Spleen (tissue), 11 donors: ENCODE data around the gene COA3. TPM values are rescaled to one million over a fixed set of nuclear protein-coding genes. Genes with fewer than 3 reads are reported as not detected.

Experiments
- DNase-seq: peaks from one replicate; pipeline ENCODE4 v3.0.0-alpha.2; 2020
- H3K27ac ChIP-seq, 8 donors: fragments of 200-600 bp; sonication (generic) in 7 of 8; 1 replicate in 4 of 8; 2 replicates in 4 of 8; pipeline versions ENCODE4 v1.5.0 to v1.8.0; 2016 to 2021; ENCODE audit warnings: inconsistent platforms in 4 of 8, mild to moderate bottlenecking in 4 of 8, moderate library complexity in 1 of 8
- H3K27me3 ChIP-seq, 7 donors: fragments of 200-600 bp; sonication (generic) in 6 of 7; replicated peaks in 1 of 7; 1 replicate in 4 of 7; 2 replicates in 3 of 7; pipeline versions ENCODE4 v1.5.0 to v1.8.0; 2016 to 2021; ENCODE audit warnings: inconsistent platforms in 3 of 7, mild to moderate bottlenecking in 1 of 7
- H3K36me3 ChIP-seq, 6 donors: fragments of 200-600 bp; sonication (generic) in 5 of 6; 1 replicate in 4 of 6; 2 replicates in 2 of 6; pipeline versions ENCODE4 v1.5.0 to v1.8.0; 2016 to 2021; ENCODE audit warnings: inconsistent platforms in 2 of 6
- H3K4me1 ChIP-seq, 6 donors: fragments of 200-600 bp; sonication (generic) in 5 of 6; 1 replicate in 3 of 6; 2 replicates in 3 of 6; pipeline versions ENCODE4 v1.5.0 to v1.8.0; 2016 to 2021; ENCODE audit warnings: inconsistent platforms in 3 of 6
- H3K4me3 ChIP-seq, 8 donors: fragments of 200-600 bp; sonication (generic) in 7 of 8; 1 replicate in 4 of 8; 2 replicates in 4 of 8; pipeline versions ENCODE4 v1.5.0 to v1.8.0; 2016 to 2021; ENCODE audit warnings: inconsistent platforms in 4 of 8, mild to moderate bottlenecking in 4 of 8, moderate library complexity in 2 of 8
- H3K9me3 ChIP-seq, 8 donors: fragments of 200-600 bp; sonication (generic) in 7 of 8; 1 replicate in 4 of 8; 2 replicates in 4 of 8; pipeline versions ENCODE4 v1.5.0 to v1.8.0; 2016 to 2021; ENCODE audit warnings: inconsistent platforms in 4 of 8
- POLR2A ChIP-seq, 3 donors: fragments of 450-650 bp; IDR thresholded peaks; one replicate each; pipeline ENCODE4 v1.5.1; 2017; ENCODE audit warnings: antibody characterized with exemption in 3 of 3, mild to moderate bottlenecking in 1 of 3
- POLR2AphosphoS5 ChIP-seq, 3 donors: sonication (generic); formaldehyde crosslinking; IDR thresholded peaks; one replicate each; pipeline ENCODE4 v1.5.1; 2017; ENCODE audit warnings: antibody characterized with exemption in 3 of 3
- WGBS, 5 donors: extraction: QIAGEN DNeasy Blood & Tissue Kit in 3 of 5; methylation state at CpG; one replicate each; pipeline versions ENCODE4 v1.1.5 to v1.1.7; 2013 to 2018; 5-methylcytosine and 5-hydroxymethylcytosine counted together
- intact Hi-C: fragments of 100-400 bp; cut with DNase I; formaldehyde crosslinking; loops from one replicate; pipeline ENCODE4 v1.15.0; 2023; ENCODE audit warnings: low total_unique reads
- polyA plus RNA-seq, 3 donors: library from polyadenylated mRNA; stranded (reverse); fragments of 200-250 nt; gene quantifications; one replicate each; pipeline ENCODE4 v1.2.1, GENCODE V29; 2013
- total RNA-seq, 7 donors: library from RNA; depleted of rRNA in 3 of 7; stranded (reverse); fragments of >200 nt in 3 of 7; fragmentation: NEBNext Ultra II Directional in 4 of 7; extraction: Animal tissue kit (Norgen Biotek cat#: 25700) in 4 of 7; gene quantifications; one replicate each; pipeline versions ENCODE4 v1.1.0 to v1.2.1, GENCODE V29; 2016 to 2021
- TF ChIP-seq, protein P1 (sequence below), 11 experiments: fragments of 200-600 bp in 7 of 11; fragments of 450-650 bp in 4 of 11; sonication (generic) in 4 of 11; IDR thresholded peaks in 8 of 11; conservative IDR thresholded peaks in 3 of 11; 1 replicate in 7 of 11; 2 replicates in 4 of 11; pipeline versions ENCODE4 v1.4.0 to v1.8.0; 2016 to 2021; ENCODE audit warnings: antibody characterized with exemption in 11 of 11, inconsistent platforms in 4 of 11, mild to moderate bottlenecking in 1 of 11
- donor health status: healthy with polysubstance abuse.
- donor health status: DM: no; HTN: no; CAD: no; lungs with moderate emphysema.
- donor health status: DM: no; HTN: no; CAD: no.
- donor health status: Bipolar disorder and iron deficiency.
- donor health status: healthy.
- donor health status: DM: no; HTN: no; CAD: no.
- donor health status: DM: yes; HTN: yes; CAD: no.

Gene COA3
- total and polyA plus RNA-seq, 10 donors: 30.0 to 126 (median 43.3) TPM

DNA sequence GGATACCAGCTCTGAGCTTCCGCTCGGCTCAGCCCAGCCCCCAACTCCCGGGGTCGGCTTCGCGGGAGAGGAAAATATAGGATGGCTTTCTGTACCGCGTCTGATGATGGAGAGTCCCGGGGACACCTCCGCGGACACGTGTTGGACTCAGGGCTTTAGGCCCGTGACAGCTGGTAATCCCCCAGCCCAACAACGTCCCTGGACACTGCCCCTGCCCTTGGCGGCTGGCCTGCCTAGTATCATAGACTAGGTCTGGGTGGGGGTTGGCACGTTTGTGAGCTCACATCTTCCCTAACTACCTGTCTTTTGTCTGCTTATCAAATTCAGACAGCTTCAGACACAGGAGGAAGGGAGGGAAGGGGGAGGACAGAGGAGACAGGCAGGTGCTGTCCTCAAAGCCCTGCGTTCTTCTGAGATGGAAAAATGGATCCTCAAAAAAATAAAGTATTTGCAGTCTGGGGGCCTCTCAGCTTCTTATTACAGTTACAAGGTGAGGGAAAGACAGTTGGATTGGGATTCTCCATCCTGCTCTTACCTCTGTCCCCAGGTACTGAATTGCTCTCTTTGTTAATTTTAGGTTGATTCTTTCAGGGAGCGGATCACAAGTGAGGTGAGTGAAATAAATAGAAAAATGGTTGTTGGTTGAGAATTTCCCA is 35.4 kb upstream of the COA3 start:
- peaks cover 0 to 44% (median 39%) of the 10 kb centered on the region in 6 donors for H3K36me3 ChIP-seq
- WGBS, 5 donors: 6 to 8% (median 6%) methylated on average over 17 to 18 of the region's 18 CpGs
- no peaks in the 10 kb centered on the region for H3K27me3 ChIP-seq
- intact Hi-C loops: no loop called here
- peak overlapping the region; percentile 74 to 97 (median 92) for H3K4me3 ChIP-seq
- peak overlapping the region; percentile 49 to 91 (median 89) for H3K27ac ChIP-seq
- H3K9me3 ChIP-seq: no peaks in the 10 kb centered on the region
- peaks cover 4 to 53% (median 34%) of the 10 kb centered on the region in 6 donors for H3K4me1 ChIP-seq
- no peak for TF ChIP-seq POLR2A (IDR thresholded peaks at IDR 0.05)
- TF ChIP-seq, protein P1, sequence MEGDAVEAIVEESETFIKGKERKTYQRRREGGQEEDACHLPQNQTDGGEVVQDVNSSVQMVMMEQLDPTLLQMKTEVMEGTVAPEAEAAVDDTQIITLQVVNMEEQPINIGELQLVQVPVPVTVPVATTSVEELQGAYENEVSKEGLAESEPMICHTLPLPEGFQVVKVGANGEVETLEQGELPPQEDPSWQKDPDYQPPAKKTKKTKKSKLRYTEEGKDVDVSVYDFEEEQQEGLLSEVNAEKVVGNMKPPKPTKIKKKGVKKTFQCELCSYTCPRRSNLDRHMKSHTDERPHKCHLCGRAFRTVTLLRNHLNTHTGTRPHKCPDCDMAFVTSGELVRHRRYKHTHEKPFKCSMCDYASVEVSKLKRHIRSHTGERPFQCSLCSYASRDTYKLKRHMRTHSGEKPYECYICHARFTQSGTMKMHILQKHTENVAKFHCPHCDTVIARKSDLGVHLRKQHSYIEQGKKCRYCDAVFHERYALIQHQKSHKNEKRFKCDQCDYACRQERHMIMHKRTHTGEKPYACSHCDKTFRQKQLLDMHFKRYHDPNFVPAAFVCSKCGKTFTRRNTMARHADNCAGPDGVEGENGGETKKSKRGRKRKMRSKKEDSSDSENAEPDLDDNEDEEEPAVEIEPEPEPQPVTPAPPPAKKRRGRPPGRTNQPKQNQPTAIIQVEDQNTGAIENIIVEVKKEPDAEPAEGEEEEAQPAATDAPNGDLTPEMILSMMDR (IDR thresholded peaks at IDR 0.05 in 8 of 11, conservative IDR thresholded peaks at IDR 0.05 in 3 of 11): no peak
- no peak for TF ChIP-seq POLR2AphosphoS5 (IDR thresholded peaks at IDR 0.05)
- DNase-seq: no peak

DNA sequence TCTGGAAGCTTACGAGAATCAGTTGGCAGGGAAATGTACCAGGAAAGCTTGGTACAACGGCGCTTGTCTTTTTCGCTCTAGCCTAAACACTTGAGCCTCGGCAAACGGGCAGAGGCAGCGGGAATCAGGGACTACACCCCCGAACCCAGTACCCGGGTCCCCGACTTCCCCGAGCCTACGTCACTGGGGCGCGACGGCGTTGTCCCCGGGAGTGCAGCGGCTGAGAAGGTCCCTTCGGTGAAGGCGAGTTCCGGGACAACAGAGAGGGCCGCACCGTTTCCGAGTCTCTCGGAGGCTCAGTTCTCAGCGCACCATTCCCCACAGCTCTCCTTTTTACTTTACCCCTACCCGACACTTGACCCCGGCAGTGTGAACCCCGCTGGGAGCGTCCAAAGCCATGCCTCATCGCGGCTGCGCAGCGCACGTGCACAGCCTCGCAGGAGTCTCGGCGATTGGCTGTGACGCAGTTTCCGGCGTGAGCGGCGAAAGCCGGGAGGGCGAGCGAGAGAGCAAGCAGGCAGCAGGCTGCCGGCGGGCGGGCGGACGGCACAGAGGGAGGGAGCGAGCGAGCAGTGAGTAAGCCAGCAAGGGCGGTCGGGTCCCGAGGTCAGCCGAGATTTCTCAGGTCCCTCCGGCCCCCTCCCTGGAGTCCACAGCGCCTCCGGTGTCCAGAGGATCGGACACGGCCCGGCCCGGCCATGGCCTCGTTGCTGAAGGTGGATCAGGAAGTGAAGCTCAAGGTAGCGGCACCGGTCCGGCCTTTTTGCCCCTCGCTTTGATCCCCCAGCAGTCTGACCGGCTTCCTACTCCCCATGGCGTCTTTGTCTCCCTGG is 34.6 kb upstream of the COA3 start, which contains the start of gene PSME3:
TSS of gene PSME3 (plus strand) at position 464 of the 833 bp plus-strand sequence. CDS start at position 699, 235 bp downstream.
- intact Hi-C loops: no loop called here
- TF ChIP-seq POLR2A (IDR thresholded peaks at IDR 0.05) (peak in 2 of 3 donors; percentile 45 to 83), POLR2AphosphoS5 (IDR thresholded peaks at IDR 0.05) (peak; percentile 99)
- TF ChIP-seq, protein P1 (IDR thresholded peaks at IDR 0.05 in 8 of 11, conservative IDR thresholded peaks at IDR 0.05 in 3 of 11): peak in 4 of 11 experiments; percentile 21 to 26 (median 24)
- peak; percentile 99 for DNase-seq
- Histone ChIP-seq H3K27ac (peak within 1 kb of the TSS; percentile 49 to 91 (median 89)), H3K36me3 (peaks cover 0 to 37% (median 32%) of the 10 kb centered on the region in 6 donors), H3K4me3 (peak within 1 kb of the TSS; percentile 74 to 97 (median 92)), H3K4me1 (peaks cover 4 to 53% (median 34%) of the 10 kb centered on the region in 6 donors), H3K27me3 (no peaks in the 10 kb centered on the region), H3K9me3 (no peaks in the 10 kb centered on the region)
- WGBS, 5 donors: 0 to 2% (median 0%) methylated on average over 44 to 71 of the region's 71 CpGs

DNA sequence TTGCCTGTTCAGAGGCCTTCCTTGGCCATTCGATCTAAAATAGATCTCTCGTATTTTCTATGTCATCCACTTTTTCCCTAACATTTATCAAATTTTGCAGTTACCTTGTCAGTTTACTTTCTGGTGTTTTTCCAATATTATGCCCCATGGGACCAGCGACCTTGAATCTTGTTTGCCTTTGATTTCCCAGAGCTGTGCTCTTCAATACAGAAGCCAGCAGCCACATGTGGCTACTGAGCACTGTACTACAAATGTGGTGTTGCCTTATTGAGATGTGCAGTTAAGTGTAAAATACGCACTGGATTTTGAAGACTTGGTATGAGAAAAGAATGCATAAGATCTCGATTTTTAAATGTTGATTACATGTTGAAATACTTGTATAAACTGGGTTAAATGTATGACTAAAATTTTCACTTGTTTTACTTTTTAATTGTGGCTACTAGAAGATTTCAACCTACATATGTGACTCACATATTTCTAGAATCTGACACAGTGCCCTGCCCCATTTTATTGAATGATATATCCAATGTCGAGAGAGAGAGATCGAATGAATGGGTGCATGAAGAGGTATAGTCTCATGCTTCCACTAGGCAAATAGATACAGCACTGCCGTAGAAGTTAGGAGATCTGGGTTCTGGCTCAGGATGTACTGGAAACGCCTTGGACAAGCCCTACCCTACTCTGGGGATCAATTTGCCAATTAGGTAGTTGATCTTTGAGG is 33.9 kb upstream of the COA3 start:
- no peak for DNase-seq
- Histone ChIP-seq H3K36me3 (peaks cover 0 to 29% (median 24%) of the 10 kb centered on the region in 6 donors), H3K4me3 (peak overlapping the region; percentile 74 to 97 (median 92)), H3K4me1 (peaks cover 4 to 52% (median 34%) of the 10 kb centered on the region in 6 donors), H3K27ac (peak overlapping the region; percentile 49 to 91 (median 89)), H3K27me3 (no peaks in the 10 kb centered on the region), H3K9me3 (no peaks in the 10 kb centered on the region)
- TF ChIP-seq POLR2AphosphoS5 (IDR thresholded peaks at IDR 0.05): no peak
- no peak for TF ChIP-seq POLR2A (IDR thresholded peaks at IDR 0.05)
- TF ChIP-seq, protein P1 (IDR thresholded peaks at IDR 0.05 in 8 of 11, conservative IDR thresholded peaks at IDR 0.05 in 3 of 11): no peak
- WGBS, 5 donors: 55 to 58% (median 56%) methylated on average over 9 of the region's 9 CpGs
- intact Hi-C loops: no loop called here
